ENCODE data around the gene CEP55.

DNA sequence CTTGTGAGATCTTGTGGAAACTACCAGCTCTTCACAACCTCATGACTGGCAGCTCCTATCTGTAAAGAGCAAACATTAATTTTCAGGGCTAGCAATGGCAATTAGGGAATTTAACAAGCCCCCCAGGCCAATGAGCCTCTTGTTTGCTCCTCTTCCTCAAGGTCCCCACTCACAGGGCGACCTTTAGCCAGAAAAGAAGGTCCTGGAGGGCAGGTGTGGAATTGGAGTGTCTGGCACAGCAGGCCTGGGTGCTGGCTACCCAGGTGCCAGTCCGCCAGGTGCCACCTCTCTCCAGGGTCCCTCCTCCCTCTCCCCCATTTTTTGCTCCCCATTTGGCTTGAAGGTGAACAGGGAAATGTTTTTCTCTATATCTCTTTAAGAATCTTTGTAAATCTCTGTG is 1.9 kb upstream of the CEP55 start:
- TF ChIP-seq CTCF (optimal IDR thresholded peaks at IDR 0.05 in 1 of 3, IDR thresholded peaks at IDR 0.05 in 1 of 3, conservative IDR thresholded peaks at IDR 0.05 in 1 of 3; ENCODE audit: extremely low read depth in 1 of 3, insufficient read depth in 2 of 3, low read length in 3 of 3) (no peak), EZH2 (IDR thresholded peaks at IDR 0.05; ENCODE audit: low read length) (no peak)

Data from keratinocyte (primary cell).